Transverse colon (tissue), 4 donors: Measurements from ENCODE around the gene CREBBP. TPM values are rescaled to one million over a fixed set of nuclear protein-coding genes. Genes with fewer than 3 reads are reported as not detected.
"Not testable (repeated sequence)": the region's sequence is repeated elsewhere in the genome, so short reads cannot be mapped to it uniquely, and the experiment has no call there.

Experiments used
- DNase-seq: peaks from one replicate; pipeline ENCODE4 v3.0.0-alpha.2; 2019
- H3K27ac ChIP-seq, 4 donors: fragments of 200-600 bp; sonication (generic); 2 replicates each; pipeline ENCODE4 v1.5.1; 2016 to 2018; ENCODE audit warnings: inconsistent platforms in 4 of 4
- H3K27me3 ChIP-seq: fragments of 200-600 bp; sonication (generic); 2 replicates; pipeline ENCODE4 v1.5.1; 2017; ENCODE audit warnings: inconsistent platforms
- H3K36me3 ChIP-seq, 4 donors: fragments of 200-600 bp; sonication (generic); 2 replicates each; pipeline ENCODE4 v1.5.1; 2017 to 2019; ENCODE audit warnings: inconsistent platforms in 4 of 4
- H3K4me1 ChIP-seq, 4 donors: fragments of 200-600 bp; sonication (generic); 2 replicates each; pipeline ENCODE4 v1.5.1; 2017 to 2020; ENCODE audit warnings: inconsistent platforms in 4 of 4
- H3K4me3 ChIP-seq, 4 donors: fragments of 200-600 bp; sonication (generic); 1 replicate in 1 of 4; 2 replicates in 3 of 4; pipeline versions ENCODE4 v1.5.1 to v1.6.1; 2017 to 2019; ENCODE audit warnings: inconsistent platforms in 4 of 4
- H3K9me3 ChIP-seq, 2 donors: fragments of 200-600 bp; sonication (generic); 2 replicates each; pipeline ENCODE4 v1.5.1; 2017 to 2019; ENCODE audit warnings: inconsistent platforms in 2 of 2
- EP300 ChIP-seq: sonication (generic); formaldehyde crosslinking; IDR thresholded peaks from one replicate; pipeline ENCODE4 v1.6.1; 2017; ENCODE audit warnings: antibody characterized with exemption, low read depth
- POLR2A ChIP-seq: fragments of 450-650 bp; IDR thresholded peaks from one replicate; pipeline ENCODE4 v1.6.1; 2016; ENCODE audit warnings: antibody characterized with exemption, mild to moderate bottlenecking, moderate library complexity
- POLR2AphosphoS5 ChIP-seq, 3 donors: sonication (generic); formaldehyde crosslinking; IDR thresholded peaks; one replicate each; pipeline ENCODE4 v1.6.1; 2016; ENCODE audit warnings: antibody characterized with exemption in 3 of 3
- WGBS, 2 donors: methylation state at CpG; one replicate each; pipeline ENCODE4 v1.1.5; 2018; ENCODE audit warnings: low coverage in 1 of 2; 5-methylcytosine and 5-hydroxymethylcytosine counted together
- in situ Hi-C, 4 donors: fragments of 200-750 bp; cut with MboI; loops; one replicate each; pipeline versions ENCODE4 v1.15.0 to v1.15.1; 2017; ENCODE audit warnings: low sequenced_read_pairs in 3 of 4, low pct_ligation_motif_present in 1 of 4, low pct_unique_long_range_greater_than_20kb in 1 of 4
- intact Hi-C: fragments of 100-400 bp; cut with DNase I; formaldehyde crosslinking; loops from one replicate; pipeline ENCODE4 v1.15.1; 2023; ENCODE audit warnings: low total_unique reads
- total RNA-seq, 4 donors: library from RNA; depleted of rRNA; stranded (reverse); fragments of >200 nt; gene quantifications; one replicate each; pipeline ENCODE4 v1.1.0, GENCODE V29; 2016
- TF ChIP-seq, protein P1 (sequence below), 5 experiments: fragments of 200-600 bp in 3 of 5; fragments of 450-650 bp in 2 of 5; sonication (generic) in 3 of 5; IDR thresholded peaks; 1 replicate in 2 of 5; 2 replicates in 3 of 5; pipeline ENCODE4 v1.5.1; 2016 to 2017; ENCODE audit warnings: antibody characterized with exemption in 5 of 5, inconsistent platforms in 3 of 5, mild to moderate bottlenecking in 2 of 5, moderate library complexity in 1 of 5

The CREBBP gene
- 100 to 1,000 TPM in 2 of 4 donors, 10 to 100 TPM in 2; 52.4 to 235 (median 98.7) TPM for total RNA-seq

DNA sequence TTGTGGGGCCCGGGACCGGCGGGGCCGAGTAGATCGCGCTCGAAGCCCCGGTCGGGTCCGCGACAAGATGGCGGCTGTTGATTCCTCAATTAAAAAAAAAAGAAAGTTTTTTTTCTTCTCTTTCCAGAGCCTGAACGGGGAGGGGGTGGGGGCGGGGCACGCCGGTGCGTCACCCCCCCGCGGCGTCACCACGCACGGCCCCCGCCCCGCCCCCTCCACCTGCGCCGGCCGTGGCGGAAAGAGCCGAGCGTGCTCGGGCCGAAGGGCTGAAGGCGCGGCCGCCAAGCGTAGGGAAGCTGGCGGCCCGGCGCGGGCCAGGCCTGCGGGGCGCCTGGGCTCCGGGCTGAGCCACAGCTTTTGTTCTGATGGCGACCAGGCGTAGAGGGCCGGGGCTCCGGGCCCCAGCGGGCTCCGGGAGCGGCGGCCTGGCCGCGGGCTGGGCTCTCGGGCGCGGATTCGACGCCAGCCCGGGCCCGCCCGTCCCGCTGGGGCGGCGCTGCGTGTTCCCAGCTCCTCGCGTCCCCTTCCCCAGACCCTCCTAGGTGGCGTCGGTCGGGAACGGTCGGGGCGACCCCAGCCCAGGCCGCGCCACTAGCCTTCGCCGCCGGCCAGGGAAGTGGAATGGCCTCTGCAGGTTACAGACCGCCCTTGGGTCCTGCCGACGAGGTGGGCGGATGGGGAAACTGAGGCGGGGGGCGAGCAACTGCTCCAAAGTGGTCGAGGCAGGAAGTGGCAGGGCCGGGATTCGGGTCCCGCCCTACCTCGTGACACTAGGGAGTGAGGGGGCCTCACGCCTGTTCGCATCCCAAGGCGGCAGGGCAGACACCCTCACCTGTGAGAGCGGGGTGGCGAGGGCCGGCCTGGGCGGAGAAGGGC, at the start of gene CREBBP:
CREBBP (minus strand) TSS at position 91 of the 876 bp plus-strand sequence. CDS start 797 bp downstream, outside the sequence.
- in situ Hi-C loops (loop anchor here in 1 of 4 donors (25.0 kb wide), 1 partner anchor 194 kb away; no protein-coding TSS in a partner anchor), intact Hi-C loops (loop anchor here (1.0 kb wide), 1 partner anchor 191 kb away; no protein-coding TSS in a partner anchor)
- DNase-seq, result peak; percentile 89
- Histone ChIP-seq H3K4me1 (peaks cover 0 to 36% (median 27%) of the 10 kb centered on the region in 4 donors), H3K27me3 (no peaks in the 10 kb centered on the region), H3K36me3 (no peaks in the 10 kb centered on the region), H3K9me3 (no peaks in the 10 kb centered on the region), H3K27ac (peak within 1 kb of the TSS; percentile 87 to 90 (median 90)), H3K4me3 (peak within 1 kb of the TSS; percentile 69 to 96 (median 90))
- peak; percentile 26 for TF ChIP-seq POLR2A
- TF ChIP-seq POLR2AphosphoS5 (IDR thresholded peaks at IDR 0.05), result peak in 2 of 3 donors; percentile 57 to 72
- no peak for TF ChIP-seq EP300
- TF ChIP-seq, protein P1, sequence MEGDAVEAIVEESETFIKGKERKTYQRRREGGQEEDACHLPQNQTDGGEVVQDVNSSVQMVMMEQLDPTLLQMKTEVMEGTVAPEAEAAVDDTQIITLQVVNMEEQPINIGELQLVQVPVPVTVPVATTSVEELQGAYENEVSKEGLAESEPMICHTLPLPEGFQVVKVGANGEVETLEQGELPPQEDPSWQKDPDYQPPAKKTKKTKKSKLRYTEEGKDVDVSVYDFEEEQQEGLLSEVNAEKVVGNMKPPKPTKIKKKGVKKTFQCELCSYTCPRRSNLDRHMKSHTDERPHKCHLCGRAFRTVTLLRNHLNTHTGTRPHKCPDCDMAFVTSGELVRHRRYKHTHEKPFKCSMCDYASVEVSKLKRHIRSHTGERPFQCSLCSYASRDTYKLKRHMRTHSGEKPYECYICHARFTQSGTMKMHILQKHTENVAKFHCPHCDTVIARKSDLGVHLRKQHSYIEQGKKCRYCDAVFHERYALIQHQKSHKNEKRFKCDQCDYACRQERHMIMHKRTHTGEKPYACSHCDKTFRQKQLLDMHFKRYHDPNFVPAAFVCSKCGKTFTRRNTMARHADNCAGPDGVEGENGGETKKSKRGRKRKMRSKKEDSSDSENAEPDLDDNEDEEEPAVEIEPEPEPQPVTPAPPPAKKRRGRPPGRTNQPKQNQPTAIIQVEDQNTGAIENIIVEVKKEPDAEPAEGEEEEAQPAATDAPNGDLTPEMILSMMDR (IDR thresholded peaks at IDR 0.05), result no peak
- WGBS, 2 donors, result 5% methylated on average over 91 of the region's 96 CpGs; no CpG with 5 or more reads in 1 of the 2 donors

- WGBS, 2 donors, result 87 to 98% methylated on average over 2 of the region's 2 CpGs
- H3K36me3 ChIP-seq, in situ Hi-C loops, H3K9me3 ChIP-seq, H3K4me3 ChIP-seq, H3K4me1 ChIP-seq, intact Hi-C loops, H3K27ac ChIP-seq, DNase-seq, H3K27me3 ChIP-seq: not testable (repeated sequence)
Measured at GRCh38 chr16:3927147-3927546, 46.6 kb upstream of the CREBBP start.

DNA sequence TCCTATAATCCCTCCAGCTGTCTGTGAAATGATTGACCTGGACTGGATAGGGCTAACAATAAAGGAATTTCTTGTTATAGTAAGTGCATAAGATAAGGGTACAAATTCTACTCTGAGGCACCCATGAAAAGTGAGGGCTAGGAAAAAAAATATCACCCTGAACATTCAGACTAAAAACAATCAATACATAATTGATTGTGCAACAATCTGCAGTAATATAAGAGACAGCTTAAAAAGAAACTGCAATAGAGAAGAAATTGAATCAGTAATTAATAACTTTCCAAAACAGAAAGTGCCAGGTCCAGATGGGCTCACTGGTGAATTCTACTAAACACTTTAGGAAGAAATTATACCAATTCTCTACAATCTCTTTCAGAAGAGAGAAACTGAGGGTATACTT, 44.2 kb upstream of the CREBBP start:
- H3K9me3 ChIP-seq, result no peaks in the 10 kb centered on the region
- in situ Hi-C loops (no loop called here), intact Hi-C loops (no loop called here)
- no peaks in the 10 kb centered on the region for H3K4me1 ChIP-seq
- H3K27me3 ChIP-seq, result no peaks in the 10 kb centered on the region
- TF ChIP-seq POLR2A, result no peak
- TF ChIP-seq, protein P1 (IDR thresholded peaks at IDR 0.05), result no peak
- no peak for TF ChIP-seq EP300
- TF ChIP-seq POLR2AphosphoS5 (IDR thresholded peaks at IDR 0.05), result no peak
- DNase-seq, result no peak
- no peak overlapping the region for H3K4me3 ChIP-seq
- H3K27ac ChIP-seq, result no peak overlapping the region
- H3K36me3 ChIP-seq, result no peaks in the 10 kb centered on the region

DNA sequence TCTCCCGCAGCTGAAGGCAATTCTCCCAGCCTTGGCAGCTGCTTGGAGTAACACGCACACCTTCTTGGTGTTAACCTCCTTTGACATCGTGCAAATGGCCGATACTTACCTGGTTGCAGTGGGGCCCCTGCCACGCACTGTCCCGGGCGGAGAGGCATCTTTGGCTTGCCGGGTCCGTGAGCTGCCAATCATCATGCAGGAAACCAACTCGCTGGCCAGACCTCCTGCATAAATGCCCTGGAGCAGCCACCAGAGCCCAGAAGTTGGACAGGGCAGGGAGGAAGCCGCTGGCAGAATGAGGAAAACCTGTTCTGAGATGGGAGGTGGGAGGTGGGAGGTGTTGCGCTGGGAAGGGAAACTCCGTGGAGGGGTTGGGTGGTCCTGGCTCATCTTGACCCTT, 41.7 kb upstream of the CREBBP start:
- H3K36me3 ChIP-seq, result no peaks in the 10 kb centered on the region
- TF ChIP-seq POLR2AphosphoS5 (IDR thresholded peaks at IDR 0.05), result no peak
- H3K9me3 ChIP-seq, result no peaks in the 10 kb centered on the region
- no peaks in the 10 kb centered on the region for H3K4me1 ChIP-seq
- H3K27me3 ChIP-seq, result no peaks in the 10 kb centered on the region
- no peak overlapping the region for H3K4me3 ChIP-seq
- H3K27ac ChIP-seq, result no peak overlapping the region
- no peak for DNase-seq
- intact Hi-C loops (no loop called here), in situ Hi-C loops (no loop called here)
- WGBS, 2 donors, result 52 to 64% methylated on average over 4 to 13 of the region's 13 CpGs

GRCh38 chr16:3920206-3920605, 39.7 kb upstream of the CREBBP start:
- 87% methylated on average over 8 of the region's 8 CpGs; no CpG with 5 or more reads in 1 of the 2 donors for WGBS, 2 donors
- no peak for DNase-seq
- H3K4me1 ChIP-seq, result no peaks in the 10 kb centered on the region
- intact Hi-C loops (no loop called here), in situ Hi-C loops (no loop called here)
- no peaks in the 10 kb centered on the region for H3K36me3 ChIP-seq
- no peaks in the 10 kb centered on the region for H3K9me3 ChIP-seq
- H3K4me3 ChIP-seq, result no peak overlapping the region
- TF ChIP-seq, protein P1 (IDR thresholded peaks at IDR 0.05), result no peak
- no peak for TF ChIP-seq POLR2A
- TF ChIP-seq EP300, result no peak
- H3K27ac ChIP-seq, result no peak overlapping the region
- H3K27me3 ChIP-seq, result no peaks in the 10 kb centered on the region
